Lung (tissue), 12 donors: Measurements from ENCODE around the gene CGN. TPM values are rescaled to one million over a fixed set of nuclear protein-coding genes. Genes with fewer than 3 reads are reported as not detected.
A peak's percentile ranks its signal among the peaks of the same experiment; 100 is the strongest.

Source experiments
- ATAC-seq: fragments of 200-7000 bp; cut with Tn5 transposase; one replicate; pipeline ENCODE4 v1.9.1; 2020; ENCODE audit warnings: moderate number of reproducible peaks; ENCODE audit not compliant: insufficient read depth, low FRiP score
- DNase-seq, 3 donors: peaks; one replicate each; pipeline ENCODE4 v3.0.0-alpha.2; 2013 to 2017
- H3K27ac ChIP-seq, 2 donors: one replicate each; pipeline ENCODE4 v1.5.1; 2013; ENCODE audit warnings: mild to moderate bottlenecking in 2 of 2, moderate library complexity in 2 of 2, control low read depth in 1 of 2, inconsistent platforms in 1 of 2, low read depth in 1 of 2, low read length in 1 of 2
- H3K27me3 ChIP-seq, 3 donors: one replicate each; pipeline ENCODE4 v1.5.1; 2013; ENCODE audit warnings: low read length in 2 of 3; ENCODE audit not compliant: control insufficient read depth in 3 of 3, insufficient read depth in 3 of 3
- H3K36me3 ChIP-seq, 4 donors: one replicate each; pipeline ENCODE4 v1.5.1; 2013; ENCODE audit warnings: low read length in 4 of 4, mild to moderate bottlenecking in 1 of 4, moderate library complexity in 1 of 4; ENCODE audit not compliant: control insufficient read depth in 4 of 4, insufficient read depth in 4 of 4
- H3K4me1 ChIP-seq, 5 donors: one replicate each; pipeline ENCODE4 v1.5.1; 2013; ENCODE audit warnings: low read length in 5 of 5, mild to moderate bottlenecking in 2 of 5, moderate library complexity in 1 of 5; ENCODE audit not compliant: control insufficient read depth in 5 of 5, insufficient read depth in 5 of 5
- H3K4me3 ChIP-seq: one replicate; pipeline ENCODE4 v1.5.1; 2013; ENCODE audit warnings: mild to moderate bottlenecking, control low read depth, moderate library complexity
- H3K9ac ChIP-seq, 2 donors: one replicate each; pipeline ENCODE4 v1.5.1; 2013; ENCODE audit warnings: low read length in 2 of 2, control low read depth in 1 of 2; ENCODE audit not compliant: insufficient read depth in 1 of 2
- H3K9me3 ChIP-seq, 4 donors: one replicate each; pipeline ENCODE4 v1.5.1; 2013; ENCODE audit warnings: low read length in 3 of 4, mild to moderate bottlenecking in 1 of 4, moderate library complexity in 1 of 4; ENCODE audit not compliant: control insufficient read depth in 4 of 4, insufficient read depth in 3 of 4
- CTCF ChIP-seq: IDR thresholded peaks from 2 replicates; pipeline ENCODE4 v1.5.1; 2012; ENCODE audit warnings: mild to moderate bottlenecking; ENCODE audit errors: control extremely low read depth, extremely low read depth
- WGBS, 2 donors: extraction: QIAGEN DNeasy Blood & Tissue Kit; methylation state at CpG; one replicate each; pipeline ENCODE4 v1.1.7; 2013; 5-methylcytosine and 5-hydroxymethylcytosine counted together
- polyA plus RNA-seq, 2 donors: library from polyadenylated mRNA; stranded (reverse); fragments of 200-250 nt; gene quantifications; one replicate each; pipeline ENCODE4 v1.2.1, GENCODE V29; 2013
- total RNA-seq, 2 donors: library from RNA; depleted of rRNA in 1 of 2; stranded (reverse); fragments of >200 nt in 1 of 2; gene quantifications; one replicate each; pipeline ENCODE4 v1.2.1, GENCODE V29; 2014 to 2021
- donor health status: control.
- donor health status: control.
- donor health status: Bipolar disorder and iron deficiency.
- donor health status: healthy.
- donor health status: DM: yes; HTN: yes; CAD: no.

CGN gene
- total and polyA plus RNA-seq, 4 donors: 23.4 to 74.9 (median 36.8) TPM

GRCh38 chr1:151579436-151580225, 68.4 kb downstream of the CGN start:
- Histone ChIP-seq H3K4me1 (no peaks in the 10 kb centered on the region), H3K27me3 (no peaks in the 10 kb centered on the region), H3K4me3 (no peak overlapping the region), H3K9ac (no peak overlapping the region), H3K9me3 (no peaks in the 10 kb centered on the region), H3K27ac (no peak overlapping the region), H3K36me3 (peaks cover 0 to 23% (median 0%) of the 10 kb centered on the region in 4 donors)
- WGBS, 2 donors: 82 to 86% methylated on average over 8 of the region's 8 CpGs
- no peak for DNase-seq
- no peak for ATAC-seq
- TF ChIP-seq CTCF: no peak

GRCh38 chr1:151581451-151581850, 70.3 kb downstream of the CGN start:
- 77 to 90% methylated on average over 5 of the region's 5 CpGs for WGBS, 2 donors
- Histone ChIP-seq H3K9ac (no peak overlapping the region), H3K36me3 (peaks cover 0 to 15% (median 0%) of the 10 kb centered on the region in 4 donors)

GRCh38 chr1:151581921-151582320, 70.7 kb downstream of the CGN start:
- WGBS, 2 donors: 88 to 97% methylated on average over 1 of the region's 1 CpG
- DNase-seq (no peak), ATAC-seq (no peak)
- Histone ChIP-seq H3K36me3 (peaks cover 0 to 15% (median 0%) of the 10 kb centered on the region in 4 donors), H3K9me3 (no peaks in the 10 kb centered on the region), H3K4me3 (no peak overlapping the region), H3K27ac (no peak overlapping the region), H3K27me3 (no peaks in the 10 kb centered on the region), H3K9ac (no peak overlapping the region), H3K4me1 (no peaks in the 10 kb centered on the region)
- TF ChIP-seq CTCF: no peak

More at GRCh38 chr1:151581451-151581850, 70.3 kb downstream of the CGN start:
- Histone ChIP-seq H3K4me3 (no peak overlapping the region), H3K9me3 (no peaks in the 10 kb centered on the region), H3K4me1 (no peaks in the 10 kb centered on the region), H3K27me3 (no peaks in the 10 kb centered on the region), H3K27ac (no peak overlapping the region)
- no peak for ATAC-seq
- no peak for TF ChIP-seq CTCF
- DNase-seq: peak in 2 of 3 donors; percentile 1
